GM21723 (cell line): Measurements from ENCODE around the gene USP9Y.

Experiments
- ATAC-seq: cut with Tn5 transposase; IDR thresholded peaks from one replicate; pipeline ENCODE4 v1.9.1; 2021; ENCODE audit warnings: mild to moderate bottlenecking, moderate library complexity; ENCODE audit not compliant: unreplicated experiment

Gene USP9Y

GRCh38 chrY:12752856-12753255, 51.8 kb downstream of the USP9Y start:
- no peak for ATAC-seq

GRCh38 chrY:12756021-12756420, 55.0 kb downstream of the USP9Y start:
- no peak for ATAC-seq

DNA sequence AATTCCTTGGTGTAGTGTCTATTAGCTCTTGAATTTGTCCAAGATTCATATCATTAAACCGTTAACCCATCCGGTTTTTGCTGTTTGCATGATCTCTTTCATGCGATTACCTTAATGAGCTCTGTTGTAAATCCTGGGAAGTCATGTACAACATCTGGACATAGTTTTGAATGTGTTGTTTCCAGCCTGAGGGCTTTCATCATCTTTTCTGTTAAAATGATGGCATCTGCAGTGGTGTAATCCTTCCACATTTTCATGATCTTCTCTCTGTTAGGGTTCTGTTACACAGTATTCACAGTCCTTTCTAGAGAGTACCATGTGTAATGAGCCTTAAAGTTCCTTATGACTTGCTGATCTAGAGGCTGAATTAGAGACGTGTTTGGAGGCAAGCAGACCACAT, 64.9 kb downstream of the USP9Y start:
- ATAC-seq, result no peak

- ATAC-seq, result no peak
These were observed 83.5 kb downstream of the USP9Y start for GRCh38 chrY:12784521-12784920.

DNA sequence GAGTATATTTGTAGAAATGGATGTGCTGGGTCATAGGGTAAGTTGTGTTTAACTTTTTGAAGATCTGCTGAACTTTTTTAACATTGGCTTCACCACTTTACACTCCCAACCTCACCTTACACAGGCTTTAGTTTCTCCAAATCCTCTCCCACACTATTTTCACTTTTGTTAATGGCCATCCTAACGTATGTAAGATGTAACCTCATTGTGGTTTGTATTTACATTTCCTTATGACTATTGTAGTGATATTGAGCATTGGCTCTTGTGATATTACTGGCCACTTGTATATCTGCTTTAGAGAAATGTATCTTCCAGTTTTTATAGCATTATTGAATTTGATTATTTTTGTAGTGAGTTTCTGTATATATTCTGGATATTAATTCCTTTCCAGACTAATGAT, 93.0 kb downstream of the USP9Y start:
- ATAC-seq, result no peak

GRCh38 chrY:12808046-12808445, 107.0 kb downstream of the USP9Y start:
- ATAC-seq, result no peak

GRCh38 chrY:12809034-12809433, 108.0 kb downstream of the USP9Y start:
- no peak for ATAC-seq

- ATAC-seq, result no peak
These were observed 122.4 kb downstream of the USP9Y start for GRCh38 chrY:12823408-12823807.

DNA sequence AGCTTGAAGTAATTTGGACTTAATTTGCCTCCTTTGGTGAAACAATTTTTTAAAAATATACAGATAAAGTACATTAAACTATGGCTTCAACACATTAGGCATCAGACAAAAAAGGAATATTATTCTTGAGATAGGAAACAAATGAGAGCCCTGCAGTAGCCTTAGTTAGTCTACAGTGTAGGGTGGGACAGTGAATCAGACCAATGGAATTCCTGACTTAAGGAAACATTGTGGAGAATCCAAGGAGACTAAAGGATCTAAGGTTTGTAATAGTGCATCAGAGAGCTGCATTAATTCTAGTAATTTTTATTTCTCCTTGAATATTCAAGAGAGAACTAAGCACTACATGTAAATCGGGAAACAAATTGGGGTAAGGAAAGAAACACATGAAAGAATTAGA, 125.8 kb downstream of the USP9Y start:
- ATAC-seq, result no peak

GRCh38 chrY:12833284-12833683, 132.3 kb downstream of the USP9Y start:
- no peak for ATAC-seq

DNA sequence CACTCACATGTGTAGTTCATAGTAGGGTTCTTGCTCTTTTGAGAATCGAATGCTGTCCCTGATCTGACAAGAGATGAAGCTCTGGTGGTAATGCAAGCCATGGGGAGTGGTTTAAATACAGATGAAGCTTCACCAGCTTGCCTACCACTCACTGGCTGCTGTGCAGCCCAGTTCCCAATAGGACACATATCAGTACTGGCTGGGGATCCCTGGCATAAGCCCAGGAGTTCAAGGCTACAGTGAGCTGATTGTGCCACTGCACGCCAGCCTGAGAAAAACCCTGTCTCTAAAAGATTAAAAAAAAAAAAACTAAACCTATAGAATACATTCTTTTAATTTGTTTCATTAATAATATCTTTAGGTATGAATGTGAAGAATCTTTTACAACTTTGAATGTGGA, 136.5 kb downstream of the USP9Y start:
- no peak for ATAC-seq

DNA sequence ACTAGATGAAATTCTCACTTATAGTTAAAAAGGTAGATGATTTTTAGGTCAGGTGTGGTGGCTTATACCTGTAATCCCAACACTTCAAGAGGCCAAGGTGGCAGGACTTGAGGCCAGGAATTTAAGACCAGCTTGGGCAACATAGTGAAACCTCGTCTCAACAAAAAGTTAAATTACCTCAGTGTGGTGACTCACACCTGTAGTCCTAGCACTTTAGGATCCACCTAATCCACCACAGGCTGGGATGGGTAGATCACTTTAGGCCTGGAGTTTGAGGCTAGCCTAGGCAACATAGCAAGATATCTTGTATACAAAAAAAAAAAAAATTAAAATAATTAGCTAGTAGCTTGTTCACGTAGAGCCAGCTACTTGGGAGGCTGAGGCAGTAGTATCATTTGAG, 140.3 kb downstream of the USP9Y start:
- ATAC-seq, result no peak

GRCh38 chrY:12846793-12847192, 145.8 kb downstream of the USP9Y start:
- no peak for ATAC-seq

GRCh38 chrY:12855791-12856275, 154.8 kb downstream of the USP9Y start:
- no peak for ATAC-seq

DNA sequence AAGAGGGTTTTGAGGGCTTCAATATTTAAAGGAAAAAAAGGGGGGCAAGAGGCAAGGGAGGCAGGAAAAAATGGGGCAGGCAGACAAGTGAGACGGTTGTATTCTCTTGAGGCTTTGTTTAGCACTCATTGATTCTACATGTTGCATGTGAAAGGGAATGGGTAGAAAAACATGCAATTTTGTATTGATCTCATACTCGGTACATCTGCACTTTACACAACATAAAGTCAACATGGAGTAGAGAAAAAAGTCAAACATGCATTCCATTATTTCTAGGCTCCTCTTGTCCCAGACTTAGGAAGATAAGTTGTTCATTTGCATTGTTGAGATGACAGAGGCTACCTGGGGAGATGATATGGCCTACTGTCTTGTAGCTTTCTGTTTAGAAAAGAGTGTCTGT, 166.9 kb downstream of the USP9Y start:
- no peak for ATAC-seq

DNA sequence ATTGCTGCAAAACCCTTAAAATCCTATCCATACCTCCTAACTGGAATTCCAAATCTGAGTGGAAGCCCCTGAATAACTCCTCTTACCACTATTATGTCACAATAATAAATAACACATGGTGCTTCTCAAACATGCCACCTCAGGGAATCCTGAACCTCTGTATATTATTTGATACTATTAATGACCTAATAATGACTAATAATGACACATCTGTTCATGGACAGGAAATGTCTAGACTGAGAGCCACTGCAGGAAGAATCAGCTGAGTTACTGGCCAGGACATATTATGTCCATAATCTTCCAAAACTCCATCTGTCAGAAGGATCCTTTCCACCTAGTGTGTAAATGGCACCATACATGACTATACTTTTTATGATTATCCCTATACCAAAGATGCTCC, 195.9 kb downstream of the USP9Y start:
- ATAC-seq, result no peak

DNA sequence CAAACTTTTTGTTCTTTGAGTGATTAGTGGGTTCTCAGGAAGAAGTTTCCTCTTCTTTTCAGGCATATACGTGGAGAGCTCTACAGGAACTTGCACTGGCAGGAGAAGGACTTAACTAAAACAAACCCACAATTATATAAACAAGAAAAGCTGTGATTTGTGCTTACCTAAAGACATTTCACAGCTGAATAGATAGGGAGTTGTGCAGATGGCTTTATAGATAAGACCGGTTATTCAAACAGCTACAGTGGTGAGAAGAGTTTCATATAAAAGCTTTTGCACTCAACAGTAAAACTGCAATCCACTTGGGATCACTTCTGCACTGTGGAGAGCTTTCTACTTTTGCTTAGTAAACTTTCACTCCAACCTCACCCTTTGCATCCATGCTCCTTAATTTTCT, 197.6 kb downstream of the USP9Y start:
- ATAC-seq, result no peak

DNA sequence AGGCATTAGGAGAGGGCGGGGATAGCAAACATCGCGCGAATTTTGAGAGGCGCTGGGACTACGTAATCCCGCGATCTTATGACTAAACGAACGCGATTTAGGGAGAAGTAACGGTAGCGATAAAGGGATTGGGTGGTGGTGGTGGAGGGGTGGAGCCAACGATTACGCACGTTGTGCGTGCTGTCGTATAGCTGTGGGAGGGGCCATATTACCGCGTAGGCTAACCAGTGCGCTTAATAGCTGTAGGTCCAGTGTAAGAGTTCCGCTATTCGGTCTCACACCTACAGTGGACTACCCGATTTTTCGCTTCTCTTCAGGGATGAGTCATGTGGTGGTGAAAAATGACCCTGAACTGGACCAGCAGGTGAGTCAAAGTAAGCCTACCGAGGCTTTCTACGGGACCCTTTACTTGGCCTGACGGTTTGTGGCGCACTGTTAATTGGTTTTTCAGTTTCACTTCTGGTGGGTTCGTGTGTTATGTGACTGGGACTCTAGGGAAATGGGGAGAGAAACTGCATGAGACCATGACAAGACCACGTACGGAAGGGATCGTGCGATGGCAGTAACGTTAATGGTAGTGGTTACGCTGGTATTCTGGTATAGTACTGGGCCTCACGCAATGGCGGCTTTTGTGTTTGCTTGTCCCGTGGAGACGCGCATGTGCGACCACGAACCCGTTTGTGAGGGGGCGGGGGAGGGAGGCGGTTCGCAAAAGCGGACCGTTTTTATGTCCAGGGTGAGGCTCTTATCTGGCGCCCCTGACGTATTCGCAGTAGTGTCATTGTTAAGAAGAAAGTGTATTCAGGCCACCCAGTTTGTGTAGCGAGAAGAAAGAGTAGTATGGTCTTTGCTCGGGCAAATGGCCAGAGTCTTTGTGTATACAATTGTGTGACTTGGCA, 203.8 kb downstream of the USP9Y start, which contains the start of gene DDX3Y:
TSS of gene DDX3Y (plus strand) at position 251 of the 899 bp plus-strand sequence. CDS start at position 320, 69 bp downstream.
- ATAC-seq, result no peak

GRCh38 chrY:12905517-12905872, 204.5 kb downstream of the USP9Y start:
- ATAC-seq, result no peak

GRCh38 chrY:12905895-12906294, 204.9 kb downstream of the USP9Y start:
- ATAC-seq, result no peak
